ENCODE measurements around the gene BOLA1. TPM values are rescaled to one million over a fixed set of nuclear protein-coding genes. Genes with fewer than 3 reads are reported as not detected.

The BOLA1 gene
- total and polyA plus RNA-seq, 2 of the 13 experiments (the other 11 are each of a cell fraction or from before 2014, with no cell fraction given), result 3.2 to 4.2 TPM

DNA sequence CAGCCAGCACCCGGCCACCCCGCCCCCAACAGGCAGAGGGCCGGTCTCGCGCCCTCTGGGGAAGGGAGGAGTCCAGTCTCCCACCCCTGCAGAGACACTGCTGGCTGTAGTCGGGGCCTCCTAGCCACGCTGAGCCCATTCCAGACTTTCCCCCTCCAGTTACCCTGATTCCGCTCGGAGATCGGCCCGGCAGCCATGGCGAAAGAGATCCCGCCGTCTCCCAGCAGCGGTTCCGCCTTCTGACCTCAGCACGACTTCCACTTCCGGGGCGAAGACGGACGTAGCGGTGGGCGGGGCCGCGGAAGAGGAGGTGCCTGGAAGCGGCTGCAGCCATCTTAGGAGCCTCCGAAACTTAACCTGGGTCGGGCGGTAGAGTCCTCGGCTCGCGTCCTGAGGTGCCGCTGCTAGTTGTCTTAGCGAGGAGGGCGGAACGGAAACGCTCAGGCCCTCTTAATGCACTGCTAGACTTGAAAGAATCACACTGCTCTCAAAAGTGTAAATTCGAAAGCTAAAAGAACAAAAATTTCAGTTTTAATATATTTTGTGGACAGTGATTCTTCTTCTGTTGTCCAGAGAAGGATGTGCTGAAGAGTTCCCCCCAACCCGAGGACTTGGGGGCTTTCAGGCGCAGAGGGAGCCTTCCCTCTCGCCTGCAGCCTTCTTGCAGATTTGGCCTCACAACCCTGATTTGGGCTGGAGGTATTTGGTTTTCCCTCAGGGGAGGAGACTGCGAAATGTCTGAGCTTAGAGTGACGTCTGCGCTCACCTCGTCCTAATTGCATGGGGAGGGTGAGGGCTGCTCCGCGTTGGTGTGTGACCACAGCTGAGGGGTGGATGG, 28.4 kb downstream of the BOLA1 start, which contains the start of gene SF3B4 (continued):
- TF ChIP-seq KIAA2018 (CRISPR knock-in tag; IDR thresholded peaks at IDR 0.05; ENCODE audit: borderline replicate concordance) (no peak), NFATC3 (CRISPR knock-in tag; IDR thresholded peaks at IDR 0.05) (no peak), ARNT2 (CRISPR knock-in tag; IDR thresholded peaks at IDR 0.05; ENCODE audit: low read depth) (no peak), NFYB (CRISPR knock-in tag; IDR thresholded peaks at IDR 0.05) (no peak), ZBTB1 (CRISPR knock-in tag; IDR thresholded peaks at IDR 0.05; ENCODE audit: borderline replicate concordance) (no peak), ZNF891 (CRISPR knock-in tag; IDR thresholded peaks at IDR 0.05) (peak; percentile 34; the same call in 1 of the 2 replicates), ZSCAN30 (CRISPR knock-in tag; IDR thresholded peaks at IDR 0.05) (no peak), ZNF572 (CRISPR knock-in tag; IDR thresholded peaks at IDR 0.05) (no peak), CHD4 (IDR thresholded peaks at IDR 0.05; ENCODE audit: borderline replicate concordance, low read length) (no peak), NAIF1 (CRISPR knock-in tag; IDR thresholded peaks at IDR 0.05; ENCODE audit: borderline replicate concordance) (no peak), CBX2 (IDR thresholded peaks at IDR 0.05; ENCODE audit: low read depth, low read length) (no peak), CBX2 (CRISPR knock-in tag; IDR thresholded peaks at IDR 0.05; ENCODE audit: low read depth) (no peak), HNRNPL (IDR thresholded peaks at IDR 0.05; ENCODE audit: low read depth, low read length) (peak; percentile 67; the same call in 1 of the 2 replicates), ELF4 (CRISPR knock-in tag; IDR thresholded peaks at IDR 0.05; ENCODE audit: borderline replicate concordance) (peak; percentile 28; the same call in 1 of the 2 replicates)
- TF ChIP-seq, protein P1, sequence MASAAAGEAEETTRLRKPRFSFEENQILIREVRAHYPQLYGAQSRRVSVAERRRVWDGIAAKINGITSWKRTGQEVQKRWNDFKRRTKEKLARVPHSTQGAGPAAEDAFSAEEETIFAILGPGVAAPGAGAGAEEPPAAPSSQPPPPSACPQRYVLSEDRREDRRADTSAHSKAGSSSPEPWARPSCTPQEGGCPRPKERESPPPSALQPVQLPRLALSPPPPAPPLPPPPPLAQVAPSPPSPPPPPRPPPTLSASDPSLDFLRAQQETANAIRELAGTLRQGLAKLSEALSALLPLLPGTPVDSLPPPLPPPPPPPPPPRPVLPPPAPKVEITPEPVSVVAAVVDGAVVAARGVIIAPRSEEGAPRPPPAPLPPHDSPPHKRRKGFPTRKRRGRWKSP (CRISPR knock-in tag; IDR thresholded peaks at IDR 0.05), result peak; percentile 72
- TF ChIP-seq, protein P2, sequence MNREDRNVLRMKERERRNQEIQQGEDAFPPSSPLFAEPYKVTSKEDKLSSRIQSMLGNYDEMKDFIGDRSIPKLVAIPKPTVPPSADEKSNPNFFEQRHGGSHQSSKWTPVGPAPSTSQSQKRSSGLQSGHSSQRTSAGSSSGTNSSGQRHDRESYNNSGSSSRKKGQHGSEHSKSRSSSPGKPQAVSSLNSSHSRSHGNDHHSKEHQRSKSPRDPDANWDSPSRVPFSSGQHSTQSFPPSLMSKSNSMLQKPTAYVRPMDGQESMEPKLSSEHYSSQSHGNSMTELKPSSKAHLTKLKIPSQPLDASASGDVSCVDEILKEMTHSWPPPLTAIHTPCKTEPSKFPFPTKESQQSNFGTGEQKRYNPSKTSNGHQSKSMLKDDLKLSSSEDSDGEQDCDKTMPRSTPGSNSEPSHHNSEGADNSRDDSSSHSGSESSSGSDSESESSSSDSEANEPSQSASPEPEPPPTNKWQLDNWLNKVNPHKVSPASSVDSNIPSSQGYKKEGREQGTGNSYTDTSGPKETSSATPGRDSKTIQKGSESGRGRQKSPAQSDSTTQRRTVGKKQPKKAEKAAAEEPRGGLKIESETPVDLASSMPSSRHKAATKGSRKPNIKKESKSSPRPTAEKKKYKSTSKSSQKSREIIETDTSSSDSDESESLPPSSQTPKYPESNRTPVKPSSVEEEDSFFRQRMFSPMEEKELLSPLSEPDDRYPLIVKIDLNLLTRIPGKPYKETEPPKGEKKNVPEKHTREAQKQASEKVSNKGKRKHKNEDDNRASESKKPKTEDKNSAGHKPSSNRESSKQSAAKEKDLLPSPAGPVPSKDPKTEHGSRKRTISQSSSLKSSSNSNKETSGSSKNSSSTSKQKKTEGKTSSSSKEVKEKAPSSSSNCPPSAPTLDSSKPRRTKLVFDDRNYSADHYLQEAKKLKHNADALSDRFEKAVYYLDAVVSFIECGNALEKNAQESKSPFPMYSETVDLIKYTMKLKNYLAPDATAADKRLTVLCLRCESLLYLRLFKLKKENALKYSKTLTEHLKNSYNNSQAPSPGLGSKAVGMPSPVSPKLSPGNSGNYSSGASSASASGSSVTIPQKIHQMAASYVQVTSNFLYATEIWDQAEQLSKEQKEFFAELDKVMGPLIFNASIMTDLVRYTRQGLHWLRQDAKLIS (CRISPR knock-in tag; IDR thresholded peaks at IDR 0.05), result no peak

All from HepG2 (cell line).